GM21515 (cell line): ENCODE measurements around the gene AUNIP.

Experiments used
- ATAC-seq: cut with Tn5 transposase; IDR thresholded peaks from one replicate; pipeline ENCODE4 v1.9.1; 2021; ENCODE audit not compliant: unreplicated experiment

Gene AUNIP

GRCh38 chr1:25889470-25889869 lies 30.2 kb upstream of the AUNIP start:
- no peak for ATAC-seq

GRCh38 chr1:25888426-25888987 lies 29.2 kb upstream of the AUNIP start:
- no peak for ATAC-seq

GRCh38 chr1:25885602-25886001 lies 26.3 kb upstream of the AUNIP start:
- ATAC-seq, result no peak

- no peak for ATAC-seq
These were observed 22.0 kb upstream of the AUNIP start for GRCh38 chr1:25881266-25881665.

GRCh38 chr1:25880518-25880917 lies 21.3 kb upstream of the AUNIP start:
- ATAC-seq, result no peak

GRCh38 chr1:25879675-25880074 lies 20.4 kb upstream of the AUNIP start:
- ATAC-seq, result no peak

GRCh38 chr1:25878690-25879089 lies 19.4 kb upstream of the AUNIP start:
- ATAC-seq, result no peak

- ATAC-seq, result no peak
These were observed 17.9 kb upstream of the AUNIP start for GRCh38 chr1:25877155-25877554.

- no peak for ATAC-seq
These were observed 17.4 kb upstream of the AUNIP start for GRCh38 chr1:25876693-25877077.

- peak; percentile 15 for ATAC-seq
These were observed 16.8 kb upstream of the AUNIP start for GRCh38 chr1:25875856-25876692.

GRCh38 chr1:25875154-25875855 lies 16.0 kb upstream of the AUNIP start, which contains the start of gene PAQR7:
Gene PAQR7 (minus strand): TSS chr1:25875708. CDS start chr1:25863839, 11,869 bp downstream.
- ATAC-seq, result peak; percentile 48

GRCh38 chr1:25874635-25875153 lies 15.4 kb upstream of the AUNIP start:
- ATAC-seq, result no peak

GRCh38 chr1:25874209-25874608 lies 15.0 kb upstream of the AUNIP start:
- no peak for ATAC-seq

- ATAC-seq, result no peak
These were observed 13.9 kb upstream of the AUNIP start for GRCh38 chr1:25873120-25873519.

GRCh38 chr1:25872713-25873112 lies 13.5 kb upstream of the AUNIP start:
- ATAC-seq, result no peak

- no peak for ATAC-seq
These were observed 12.6 kb upstream of the AUNIP start for GRCh38 chr1:25871704-25872494.

GRCh38 chr1:25871086-25871703 lies 11.9 kb upstream of the AUNIP start:
- ATAC-seq, result no peak

GRCh38 chr1:25870614-25871013 lies 11.4 kb upstream of the AUNIP start:
- ATAC-seq, result no peak

GRCh38 chr1:25869909-25870606 lies 10.8 kb upstream of the AUNIP start:
- ATAC-seq, result no peak
